SK-N-SH (cell line): Measurements from ENCODE around the gene NKAPL. TPM values are rescaled to one million over a fixed set of nuclear protein-coding genes. Genes with fewer than 3 reads are reported as not detected.

Experiments
- CTCF ChIA-PET: fragments of 300-600, 350-600 bp; formaldehyde crosslinking; extraction: SDS; loops from one replicate; lab custom pipeline; 2021; lab: Yijun Ruan, JAX
- POLR2A ChIA-PET: fragments of 350-600 bp; sonication (Branson Sonifier 250); formaldehyde crosslinking; extraction: SDS; loops from one replicate; lab custom pipeline; 2020; ENCODE audit warnings: antibody characterized with exemption, inconsistent platforms; lab: Yijun Ruan, JAX
- DNase-seq: peaks from one replicate; pipeline ENCODE4 v3.0.0; 2012
- H2AFZ ChIP-seq: fragments of 200-600 bp; sonication (generic); 2 replicates; pipeline ENCODE4 v1.8.1; 2016; ENCODE audit warnings: antibody characterized with exemption, mild to moderate bottlenecking, low read depth
- H3F3A ChIP-seq: fragments of 200-600 bp; sonication (generic); replicated peaks from 2 replicates; pipeline ENCODE3; 2016; ENCODE audit warnings: antibody characterized with exemption, mild to moderate bottlenecking; ENCODE audit not compliant: insufficient read depth
- H3K27ac ChIP-seq, 2 experiments: fragments of 200-500 bp in 1 of 2; fragments of 200-600 bp in 1 of 2; sonication (Bioruptor generic) in 1 of 2; sonication (generic), shearing (Covaris generic) in 1 of 2; 2 replicates each; pipeline versions ENCODE4 v1.5.1 to v1.6.1; 2014 to 2016; ENCODE audit warnings: low read depth in 2 of 2, inconsistent platforms in 1 of 2, low read length in 1 of 2, mild to moderate bottlenecking in 1 of 2, mixed read lengths in 1 of 2
- H3K27me3 ChIP-seq: fragments of 200-600 bp; sonication (generic), shearing (Covaris generic); 2 replicates; pipeline ENCODE4 v1.6.1; 2016; ENCODE audit warnings: mixed run types; ENCODE audit not compliant: insufficient read depth
- H3K36me3 ChIP-seq, 2 experiments: fragments of 200-500 bp in 1 of 2; fragments of 200-600 bp in 1 of 2; sonication (Bioruptor generic) in 1 of 2; sonication (generic) in 1 of 2; replicated peaks in 1 of 2; 2 replicates each; pipeline versions ENCODE3 to v1.5.1; 2014 to 2016; ENCODE audit warnings: low read length in 1 of 2, mild to moderate bottlenecking in 1 of 2; ENCODE audit not compliant: insufficient read depth in 2 of 2, control insufficient read depth in 1 of 2
- H3K4me1 ChIP-seq, 2 experiments: fragments of 200-500 bp in 1 of 2; fragments of 200-600 bp in 1 of 2; sonication (Bioruptor generic) in 1 of 2; sonication (generic), shearing (Covaris generic) in 1 of 2; 2 replicates each; pipeline versions ENCODE4 v1.5.1 to v1.6.1; 2014 to 2016; ENCODE audit warnings: low read depth in 1 of 2, low read length in 1 of 2, mixed run types in 1 of 2; ENCODE audit not compliant: insufficient read depth in 2 of 2, control insufficient read depth in 1 of 2
- H3K4me2 ChIP-seq: fragments of 200-600 bp; sonication (generic), shearing (Covaris generic); 2 replicates; pipeline ENCODE4 v1.6.1; 2017; ENCODE audit warnings: mixed run types
- H3K4me3 ChIP-seq, 2 experiments: fragments of 200-500 bp in 1 of 2; fragments of 200-600 bp in 1 of 2; sonication (Bioruptor generic) in 1 of 2; sonication (generic), shearing (Covaris generic) in 1 of 2; 2 replicates each; pipeline versions ENCODE4 v1.5.1 to v1.8.1; 2014 to 2016; ENCODE audit warnings: low read depth in 2 of 2, inconsistent platforms in 1 of 2, low read length in 1 of 2, mild to moderate bottlenecking in 1 of 2, mixed read lengths in 1 of 2, moderate library complexity in 1 of 2
- H3K79me2 ChIP-seq: fragments of 200-600 bp; sonication (generic); 2 replicates; pipeline ENCODE4 v1.8.1; 2017; ENCODE audit warnings: mild to moderate bottlenecking; ENCODE audit not compliant: insufficient read depth
- H3K9ac ChIP-seq: fragments of 200-600 bp; sonication (generic); 2 replicates; pipeline ENCODE4 v1.6.1; 2017; ENCODE audit warnings: mixed run types
- H3K9me2 ChIP-seq: fragments of 200-600 bp; sonication (generic); 2 replicates; pipeline ENCODE4 v1.6.1; 2017; ENCODE audit warnings: mixed run types
- H3K9me3 ChIP-seq: fragments of 200-600 bp; sonication (generic); 2 replicates; pipeline ENCODE4 v1.6.1; 2017; ENCODE audit warnings: mixed run types, mild to moderate bottlenecking, moderate library complexity
- H4K20me1 ChIP-seq: fragments of 200-600 bp; sonication (generic); 2 replicates; pipeline ENCODE4 v1.6.1; 2017; ENCODE audit warnings: mild to moderate bottlenecking, mixed run types; ENCODE audit not compliant: insufficient read depth
- ELF1 ChIP-seq: IDR thresholded peaks from 2 replicates; pipeline ENCODE4 v1.4.0; 2012
- EZH2phosphoT487 ChIP-seq: fragments of 200-600 bp; sonication (generic); IDR thresholded peaks from 2 replicates; pipeline ENCODE4 v1.6.1; 2017; ENCODE audit warnings: low read depth, mixed run types, mild to moderate bottlenecking, antibody characterized with exemption, moderate library complexity, borderline replicate concordance
- FOSL2 ChIP-seq: IDR thresholded peaks from 2 replicates; pipeline ENCODE4 v1.4.0; 2012; ENCODE audit warnings: low read depth, mild to moderate bottlenecking, moderate library complexity, borderline replicate concordance
- FOXJ3 ChIP-seq: sonication (generic); formaldehyde crosslinking; IDR thresholded peaks from 2 replicates; pipeline ENCODE4 v1.5.1; 2020; ENCODE audit warnings: mild to moderate bottlenecking, missing genetic modification reagents
- GABPA ChIP-seq: IDR thresholded peaks from 2 replicates; pipeline ENCODE4 v1.4.0; 2012; ENCODE audit warnings: low read depth, mild to moderate bottlenecking
- GATA2 ChIP-seq: sonication (generic); formaldehyde crosslinking; IDR thresholded peaks from 2 replicates; pipeline ENCODE4 v1.5.0; 2020; ENCODE audit warnings: mild to moderate bottlenecking, missing genetic modification reagents
- JUND ChIP-seq: IDR thresholded peaks from 2 replicates; pipeline ENCODE4 v1.4.0; 2012
- MAX ChIP-seq: IDR thresholded peaks from 2 replicates; pipeline ENCODE4 v1.4.0; 2012; ENCODE audit warnings: low read depth
- MEF2A ChIP-seq: IDR thresholded peaks from 2 replicates; pipeline ENCODE4 v1.4.0; 2012; ENCODE audit warnings: low read depth, borderline replicate concordance
- MXI1 ChIP-seq: IDR thresholded peaks from 2 replicates; pipeline ENCODE4 v1.6.1; 2012; ENCODE audit warnings: mild to moderate bottlenecking, low read depth, low read length, improper control_type of control experiment
- NFIC ChIP-seq: IDR thresholded peaks from 2 replicates; pipeline ENCODE4 v1.4.0; 2012; ENCODE audit warnings: borderline replicate concordance
- NRF1 ChIP-seq: IDR thresholded peaks from 2 replicates; pipeline ENCODE4 v1.6.1; 2012; ENCODE audit warnings: low read depth, mild to moderate bottlenecking, low read length
- RAD21 ChIP-seq: IDR thresholded peaks from 2 replicates; pipeline ENCODE4 v1.6.1; 2012; ENCODE audit warnings: mild to moderate bottlenecking, low read length
- RXRA ChIP-seq: IDR thresholded peaks from 2 replicates; pipeline ENCODE4 v1.4.0; 2012; ENCODE audit warnings: low read depth, mild to moderate bottlenecking, borderline replicate concordance
- TAF1 ChIP-seq: IDR thresholded peaks from 2 replicates; pipeline ENCODE4 v1.6.1; 2012; ENCODE audit warnings: low read depth, mild to moderate bottlenecking, low read length, moderate library complexity, borderline replicate concordance
- TEAD4 ChIP-seq: IDR thresholded peaks from 2 replicates; pipeline ENCODE4 v1.4.0; 2012; ENCODE audit warnings: mild to moderate bottlenecking, borderline replicate concordance; ENCODE audit not compliant: insufficient read depth
- USF1 ChIP-seq: IDR thresholded peaks from 2 replicates; pipeline ENCODE4 v1.4.0; 2012; ENCODE audit warnings: low read depth, borderline replicate concordance
- YY1 ChIP-seq: IDR thresholded peaks from 2 replicates; pipeline ENCODE4 v1.4.0; 2012; ENCODE audit warnings: low read depth, mild to moderate bottlenecking
- WGBS: methylation state at CpG from one replicate; pipeline ENCODE4 v1.1.6; 2017; ENCODE audit warnings: low lambda C conversion rate; 5-methylcytosine and 5-hydroxymethylcytosine counted together
- polyA plus RNA-seq, 3 experiments: library from polyadenylated mRNA; depleted of rRNA; stranded (reverse); fragments of >200 nt; gene quantifications; 2 replicates each; pipeline ENCODE4 v1.2.3, GENCODE V29; 2012
- TF ChIP-seq, protein P1 (sequence below): IDR thresholded peaks from 2 replicates; pipeline ENCODE4 v1.4.0; 2012; ENCODE audit warnings: low read depth, borderline replicate concordance

NKAPL gene
- polyA plus RNA-seq, 1 of the 3 experiments (the other 2 are of a cell fraction): not detected

DNA sequence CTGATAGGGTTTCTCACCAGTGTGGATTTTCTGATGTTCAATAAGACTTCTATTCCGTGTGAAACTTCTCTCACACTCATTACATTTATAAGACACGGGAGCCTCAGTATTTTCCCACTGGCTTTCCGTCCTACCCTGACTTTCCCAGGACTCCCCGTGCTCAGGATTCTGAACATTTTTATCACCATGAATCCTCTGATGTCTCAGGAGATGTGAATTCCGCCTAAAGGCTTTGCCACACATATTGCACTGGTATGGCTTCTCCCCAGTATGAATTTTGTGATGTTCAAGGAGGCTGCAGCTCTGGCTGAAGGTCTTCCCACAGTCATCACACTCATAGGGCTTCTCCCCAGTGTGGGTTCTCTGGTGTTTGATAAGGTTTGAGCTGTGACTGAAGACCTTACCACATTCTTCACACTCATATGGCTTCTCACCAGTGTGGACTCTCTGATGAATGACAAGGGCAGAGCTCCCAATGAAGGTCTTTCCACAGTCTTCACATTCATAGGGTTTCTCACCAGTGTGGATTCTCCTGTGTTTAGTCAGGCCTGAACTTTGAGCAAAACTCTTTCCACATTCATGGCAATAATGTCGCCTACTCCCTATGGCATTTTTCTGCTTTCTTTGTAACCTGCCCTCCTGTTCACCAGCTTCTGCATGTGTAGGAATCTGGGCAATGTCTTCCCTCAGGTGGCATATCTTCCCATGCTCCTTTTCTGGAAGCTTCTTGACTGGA is 13.7 kb upstream of the NKAPL start:
- H2AFZ ChIP-seq: no peak overlapping the region
- WGBS: 90% methylated on average over 6 of the region's 6 CpGs
- H3K27ac ChIP-seq: no peak overlapping the region
- no peaks in the 10 kb centered on the region for H3K9me3 ChIP-seq
- no peak for DNase-seq
- peaks cover 38 to 59% of the 10 kb centered on the region in 2 experiments for H3K36me3 ChIP-seq
- H3K9ac ChIP-seq: no peak overlapping the region
- CTCF ChIA-PET: interaction anchor here (1.6 kb wide), 1 partner anchor 111 kb away, joined by 8 read pairs; no protein-coding TSS in a partner anchor
- H4K20me1 ChIP-seq: no peaks in the 10 kb centered on the region
- peaks cover 5% of the 10 kb centered on the region; the same call in 1 of the 2 replicates for H3K79me2 ChIP-seq
- H3K4me2 ChIP-seq: no peak overlapping the region
- POLR2A ChIA-PET: no interaction called here
- H3F3A ChIP-seq: peaks cover 7% of the 10 kb centered on the region
- no peak overlapping the region for H3K4me3 ChIP-seq
- no peaks in the 10 kb centered on the region; a peak in 1 of 4 replicates for H3K4me1 ChIP-seq
- TF ChIP-seq TAF1: no peak
- no peak for TF ChIP-seq USF1
- TF ChIP-seq ELF1: no peak
- no peak for TF ChIP-seq MAX
- TF ChIP-seq NFIC: no peak
- TF ChIP-seq RAD21: no peak
- TF ChIP-seq GABPA: no peak
- no peak for TF ChIP-seq RXRA
- TF ChIP-seq JUND: no peak
- no peak for TF ChIP-seq MXI1
- no peak for TF ChIP-seq TEAD4
- TF ChIP-seq NRF1: no peak
- no peak for TF ChIP-seq MEF2A
- no peak for TF ChIP-seq FOXJ3 (CRISPR knock-in tag)
- no peak for TF ChIP-seq EZH2phosphoT487
- no peak for TF ChIP-seq GATA2 (CRISPR knock-in tag)
- no peaks in the 10 kb centered on the region for H3K9me2 ChIP-seq
- H3K27me3 ChIP-seq: no peaks in the 10 kb centered on the region

DNA sequence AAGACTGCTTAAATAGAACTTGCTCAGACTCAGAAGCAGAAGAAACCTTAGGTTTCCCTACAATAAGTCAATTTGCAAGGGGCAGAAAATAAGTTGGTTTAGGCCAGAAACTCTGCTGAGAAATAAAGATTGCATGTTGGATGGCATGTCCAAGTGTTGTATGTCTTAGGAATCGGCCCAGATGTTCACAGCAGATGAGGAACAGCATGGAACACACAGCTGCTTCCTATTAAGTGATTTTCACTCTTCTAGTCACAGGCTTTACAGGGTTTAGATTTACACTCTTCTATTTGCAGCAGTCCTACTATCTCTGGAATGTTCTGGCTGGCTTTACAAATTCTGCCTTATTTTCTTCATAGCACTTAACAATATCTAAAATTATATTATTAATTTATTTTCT is 10.2 kb upstream of the NKAPL start:
- peaks cover 19% of the 10 kb centered on the region for H3K79me2 ChIP-seq
- no peak overlapping the region for H3K9ac ChIP-seq
- peaks cover 5 to 12% of the 10 kb centered on the region in 2 experiments; a peak in 3 of 4 replicates for H3K4me1 ChIP-seq
- H4K20me1 ChIP-seq: no peaks in the 10 kb centered on the region
- H3K4me3 ChIP-seq: no peak overlapping the region
- CTCF ChIA-PET: no interaction called here
- 86% methylated on average over 1 of the region's 1 CpG for WGBS
- H2AFZ ChIP-seq: no peak overlapping the region
- POLR2A ChIA-PET: no interaction called here
- peaks cover 24 to 54% of the 10 kb centered on the region in 2 experiments for H3K36me3 ChIP-seq
- DNase-seq: no peak
- TF ChIP-seq YY1: no peak
- no peak for TF ChIP-seq FOSL2
- TF ChIP-seq, protein P1, sequence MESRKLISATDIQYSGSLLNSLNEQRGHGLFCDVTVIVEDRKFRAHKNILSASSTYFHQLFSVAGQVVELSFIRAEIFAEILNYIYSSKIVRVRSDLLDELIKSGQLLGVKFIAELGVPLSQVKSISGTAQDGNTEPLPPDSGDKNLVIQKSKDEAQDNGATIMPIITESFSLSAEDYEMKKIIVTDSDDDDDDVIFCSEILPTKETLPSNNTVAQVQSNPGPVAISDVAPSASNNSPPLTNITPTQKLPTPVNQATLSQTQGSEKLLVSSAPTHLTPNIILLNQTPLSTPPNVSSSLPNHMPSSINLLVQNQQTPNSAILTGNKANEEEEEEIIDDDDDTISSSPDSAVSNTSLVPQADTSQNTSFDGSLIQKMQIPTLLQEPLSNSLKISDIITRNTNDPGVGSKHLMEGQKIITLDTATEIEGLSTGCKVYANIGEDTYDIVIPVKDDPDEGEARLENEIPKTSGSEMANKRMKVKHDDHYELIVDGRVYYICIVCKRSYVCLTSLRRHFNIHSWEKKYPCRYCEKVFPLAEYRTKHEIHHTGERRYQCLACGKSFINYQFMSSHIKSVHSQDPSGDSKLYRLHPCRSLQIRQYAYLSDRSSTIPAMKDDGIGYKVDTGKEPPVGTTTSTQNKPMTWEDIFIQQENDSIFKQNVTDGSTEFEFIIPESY: no peak
- TF ChIP-seq, all 33 proteins: peak for 0
- Histone ChIP-seq H3K9me2 (no peaks in the 10 kb centered on the region), H3K27me3 (no peaks in the 10 kb centered on the region), H3K27ac (no peak overlapping the region), H3K9me3 (no peaks in the 10 kb centered on the region), H3K4me2 (no peak overlapping the region), H3F3A (no peaks in the 10 kb centered on the region)
